Activated CD4-positive, alpha-beta T cell treated with anti-CD3 and anti-CD28 coated beads, Interleukin-2, amount 10 ng/mL, durations not matched to agents 7 days and 5 days (primary cell): Measurements from ENCODE around the gene GLE1. TPM values are rescaled to one million over a fixed set of nuclear protein-coding genes. Genes with fewer than 3 reads are reported as not detected.
"Not testable (repeated sequence)": the region's sequence is repeated elsewhere in the genome, so short reads cannot be mapped to it uniquely, and the experiment has no call there.

Experiments used
- CTCF ChIA-PET: fragments of 350-600 bp; sonication (Branson Sonifier 250); formaldehyde crosslinking; loops from one replicate; lab custom pipeline; 2021; ENCODE audit warnings: antibody characterized with exemption; lab: Charles Lee
- POLR2A ChIA-PET: fragments of 350-600 bp; sonication (Branson Sonifier 250); formaldehyde crosslinking; loops from one replicate; lab custom pipeline; 2021; ENCODE audit warnings: antibody characterized with exemption; lab: Charles Lee
- DNase-seq: peaks from one replicate; pipeline ENCODE4 v3.0.0-alpha.2; 2020
- H3K27ac Mint-ChIP-seq: one replicate; pipeline ENCODE4 v1.8.0; 2021; ENCODE audit warnings: mild to moderate bottlenecking, moderate library complexity, mixed read lengths
- H3K27me3 Mint-ChIP-seq: one replicate; pipeline ENCODE4 v1.8.0; 2021; ENCODE audit warnings: mixed read lengths
- H3K36me3 Mint-ChIP-seq: one replicate; pipeline ENCODE4 v1.8.0; 2021; ENCODE audit warnings: low read depth, mixed read lengths
- H3K4me1 Mint-ChIP-seq: one replicate; pipeline ENCODE4 v1.8.0; 2021; ENCODE audit warnings: mixed read lengths
- H3K4me3 Mint-ChIP-seq: one replicate; pipeline ENCODE4 v1.8.0; 2021; ENCODE audit warnings: mild to moderate bottlenecking, moderate library complexity, mixed read lengths
- H3K9me3 Mint-ChIP-seq: one replicate; pipeline ENCODE4 v1.8.0; 2021; ENCODE audit warnings: mixed read lengths
- total RNA-seq, 2 experiments: library from RNA; stranded (reverse); gene quantifications; one replicate each; pipeline ENCODE4 v1.2.3, GENCODE V29; 2021

GLE1 gene
- total RNA-seq, 2 experiments from 2014 or later, result 47.3 to 49.6 TPM

GRCh38 chr9:128556926-128557634, 52.6 kb downstream of the GLE1 start:
- H3K36me3 Mint-ChIP-seq, result peaks cover 8% of the 10 kb centered on the region
- H3K27ac Mint-ChIP-seq, result no peak overlapping the region
- peaks cover 31% of the 10 kb centered on the region for H3K4me1 Mint-ChIP-seq
- no peak for DNase-seq
- no peaks in the 10 kb centered on the region for H3K27me3 Mint-ChIP-seq
- ChIA-PET CTCF (interaction anchor here (0.7 kb wide), 1 partner anchor 216 kb away, joined by 3 read pairs; no protein-coding TSS in a partner anchor), POLR2A (no interaction called here)
- H3K9me3 Mint-ChIP-seq, result no peaks in the 10 kb centered on the region
- H3K4me3 Mint-ChIP-seq, result no peak overlapping the region

GRCh38 chr9:128558431-128559310, 54.2 kb downstream of the GLE1 start:
- H3K27me3 Mint-ChIP-seq, result no peaks in the 10 kb centered on the region
- DNase-seq, result peak; percentile 25
- peak overlapping the region; percentile 60 for H3K27ac Mint-ChIP-seq
- ChIA-PET POLR2A (no interaction called here), CTCF (interaction anchor here (0.6 to 1.5 kb wide), 4 partner anchors 47 to 357 kb away, joined by 3 read pairs; no protein-coding TSS in a partner anchor)
- H3K36me3 Mint-ChIP-seq, result peaks cover 8% of the 10 kb centered on the region
- H3K4me3 Mint-ChIP-seq, result no peak overlapping the region
- H3K4me1 Mint-ChIP-seq, result peaks cover 33% of the 10 kb centered on the region
- H3K9me3 Mint-ChIP-seq, result no peaks in the 10 kb centered on the region

GRCh38 chr9:128565578-128565977, 61.1 kb downstream of the GLE1 start:
- Mint-ChIP-seq H3K4me1 (peaks cover 11% of the 10 kb centered on the region), H3K9me3 (no peaks in the 10 kb centered on the region), H3K27ac (no peak overlapping the region), H3K27me3 (no peaks in the 10 kb centered on the region), H3K4me3 (no peak overlapping the region), H3K36me3 (peaks cover 38% of the 10 kb centered on the region)
- ChIA-PET CTCF (interaction anchor here (1.0 kb wide), 1 partner anchor 154 kb away, joined by 3 read pairs; no protein-coding TSS in a partner anchor), POLR2A (no interaction called here)
- DNase-seq, result no peak

GRCh38 chr9:128568470-128569078, 64.1 kb downstream of the GLE1 start:
- H3K4me1 Mint-ChIP-seq, result peaks cover 12% of the 10 kb centered on the region
- POLR2A ChIA-PET, result no interaction called here
- no peaks in the 10 kb centered on the region for H3K9me3 Mint-ChIP-seq
- no peak overlapping the region for H3K27ac Mint-ChIP-seq
- H3K27me3 Mint-ChIP-seq, result no peaks in the 10 kb centered on the region
- CTCF ChIA-PET, result interaction anchor here (0.6 kb wide), 1 partner anchor 108 kb away, joined by 3 read pairs; no protein-coding TSS in a partner anchor
- H3K4me3 Mint-ChIP-seq, result no peak overlapping the region
- no peak for DNase-seq
- peaks cover 43% of the 10 kb centered on the region for H3K36me3 Mint-ChIP-seq

- no peaks in the 10 kb centered on the region for H3K27me3 Mint-ChIP-seq
- ChIA-PET CTCF (interaction anchor here (0.6 to 1.2 kb wide), 2 partner anchors 18 to 71 kb away, joined by 3 to 4 read pairs; no protein-coding TSS in a partner anchor), POLR2A (no interaction called here)
- no peaks in the 10 kb centered on the region for H3K9me3 Mint-ChIP-seq
- H3K4me1 Mint-ChIP-seq, result peaks cover 12% of the 10 kb centered on the region
- peaks cover 62% of the 10 kb centered on the region for H3K36me3 Mint-ChIP-seq
- DNase-seq, result no peak
- H3K27ac Mint-ChIP-seq, result peak overlapping the region; percentile 72
- H3K4me3 Mint-ChIP-seq, result no peak overlapping the region
Measured at GRCh38 chr9:128575469-128575868, 71.0 kb downstream of the GLE1 start.

- peaks cover 66% of the 10 kb centered on the region for H3K36me3 Mint-ChIP-seq
- ChIA-PET POLR2A (no interaction called here), CTCF (interaction anchor here (0.6 to 1.2 kb wide), 2 partner anchors 18 to 71 kb away, joined by 3 to 4 read pairs; no protein-coding TSS in a partner anchor)
- no peak for DNase-seq
- no peaks in the 10 kb centered on the region for H3K27me3 Mint-ChIP-seq
- H3K4me3 Mint-ChIP-seq, result no peak overlapping the region
- peak overlapping the region; percentile 41 for H3K27ac Mint-ChIP-seq
- peaks cover 12% of the 10 kb centered on the region for H3K4me1 Mint-ChIP-seq
- H3K9me3 Mint-ChIP-seq, result no peaks in the 10 kb centered on the region
Measured at GRCh38 chr9:128575916-128576315, 71.4 kb downstream of the GLE1 start.

GRCh38 chr9:128577206-128577605, 72.7 kb downstream of the GLE1 start:
- CTCF ChIA-PET, result interaction anchor here (1.6 kb wide), 1 partner anchor 30 kb away, joined by 3 read pairs; no protein-coding TSS in a partner anchor

GRCh38 chr9:128579194-128579593, 74.7 kb downstream of the GLE1 start:
- peaks cover 82% of the 10 kb centered on the region for H3K36me3 Mint-ChIP-seq
- no peak for DNase-seq
- no peaks in the 10 kb centered on the region for H3K9me3 Mint-ChIP-seq
- no peaks in the 10 kb centered on the region for H3K27me3 Mint-ChIP-seq
- CTCF ChIA-PET, result interaction anchor here (0.9 to 1.9 kb wide), 3 partner anchors 25 to 239 kb away, joined by 4 read pairs; partner anchors contain the start of genes ENDOG and SPTAN1
- peaks cover 7% of the 10 kb centered on the region for H3K4me1 Mint-ChIP-seq
- no peak overlapping the region for H3K27ac Mint-ChIP-seq
- no peak overlapping the region for H3K4me3 Mint-ChIP-seq
- POLR2A ChIA-PET, result no interaction called here

More at GRCh38 chr9:128577206-128577605, 72.7 kb downstream of the GLE1 start:
- Mint-ChIP-seq H3K27ac (no peak overlapping the region), H3K36me3 (peaks cover 76% of the 10 kb centered on the region), H3K4me3 (no peak overlapping the region), H3K4me1 (peaks cover 10% of the 10 kb centered on the region), H3K27me3 (no peaks in the 10 kb centered on the region), H3K9me3 (no peaks in the 10 kb centered on the region)
- no peak for DNase-seq
- POLR2A ChIA-PET, result no interaction called here

GRCh38 chr9:128580731-128581130, 76.2 kb downstream of the GLE1 start:
- ChIA-PET CTCF (interaction anchor here (0.5 kb wide), 1 partner anchor 9 kb away, joined by 3 read pairs; no protein-coding TSS in a partner anchor), POLR2A (no interaction called here)
- H3K4me3 Mint-ChIP-seq, result no peak overlapping the region
- H3K27ac Mint-ChIP-seq, result peak overlapping the region; percentile 41
- H3K36me3 Mint-ChIP-seq, result peaks cover 83% of the 10 kb centered on the region
- H3K9me3 Mint-ChIP-seq, result no peaks in the 10 kb centered on the region
- no peak for DNase-seq
- no peaks in the 10 kb centered on the region for H3K27me3 Mint-ChIP-seq
- H3K4me1 Mint-ChIP-seq, result peaks cover 2% of the 10 kb centered on the region

GRCh38 chr9:128585155-128585554, 80.6 kb downstream of the GLE1 start:
- H3K4me3 Mint-ChIP-seq, result not testable (repeated sequence)

GRCh38 chr9:128586934-128587333, 82.4 kb downstream of the GLE1 start:
- Mint-ChIP-seq H3K36me3 (peaks cover 73% of the 10 kb centered on the region), H3K4me1 (peaks cover 24% of the 10 kb centered on the region), H3K27ac (peak overlapping the region; percentile 82)
- H3K4me3 Mint-ChIP-seq, DNase-seq, H3K9me3 Mint-ChIP-seq, H3K27me3 Mint-ChIP-seq, POLR2A ChIA-PET: not testable (repeated sequence)
- CTCF ChIA-PET, result interaction anchor here (0.8 kb wide), 1 partner anchor 8 kb away, joined by 3 read pairs; no protein-coding TSS in a partner anchor

More at GRCh38 chr9:128585155-128585554, 80.6 kb downstream of the GLE1 start:
- H3K27me3 Mint-ChIP-seq, H3K9me3 Mint-ChIP-seq, DNase-seq: not testable (repeated sequence)
- Mint-ChIP-seq H3K27ac (peak overlapping the region; percentile 25), H3K4me1 (peaks cover 24% of the 10 kb centered on the region), H3K36me3 (peaks cover 78% of the 10 kb centered on the region)
- POLR2A ChIA-PET, result interaction anchor here (0.6 kb wide), 1 partner anchor 458 kb away, joined by 3 read pairs; no protein-coding TSS in a partner anchor
- CTCF ChIA-PET, result interaction anchor here (0.9 kb wide), 1 partner anchor 18 kb away, joined by 5 read pairs; no protein-coding TSS in a partner anchor

- Mint-ChIP-seq H3K27ac (peak overlapping the region; percentile 82), H3K4me1 (peaks cover 24% of the 10 kb centered on the region), H3K4me3 (peak overlapping the region; percentile 22), H3K36me3 (peaks cover 71% of the 10 kb centered on the region), H3K9me3 (no peaks in the 10 kb centered on the region), H3K27me3 (no peaks in the 10 kb centered on the region)
- DNase-seq, result peak; percentile 82
- ChIA-PET POLR2A (no interaction called here), CTCF (interaction anchor here (0.8 kb wide), 1 partner anchor 8 kb away, joined by 3 read pairs; no protein-coding TSS in a partner anchor)
Measured at GRCh38 chr9:128587453-128587852, 82.9 kb downstream of the GLE1 start.
